GM10248 (cell line): ENCODE measurements around the gene TMPRSS11E.
"Not testable (repeated sequence)": the region's sequence is repeated elsewhere in the genome, so short reads cannot be mapped to it uniquely, and the experiment has no call there.

Source experiments
- CTCF ChIA-PET: fragments of 300-600 bp; sonication (Branson Sonifier 250); formaldehyde crosslinking; extraction: SDS; loops from one replicate; lab custom pipeline; 2021; ENCODE audit warnings: antibody characterized with exemption; lab: Yijun Ruan, JAX
- POLR2A ChIA-PET: fragments of 350-650 bp; sonication (Branson Sonifier 250); formaldehyde crosslinking; extraction: SDS; loops from one replicate; lab custom pipeline; 2020; ENCODE audit warnings: antibody characterized with exemption; lab: Yijun Ruan, JAX
- DNase-seq: peaks from one replicate; pipeline ENCODE4 v3.0.0; 2012; ENCODE audit errors: extremely low spot score
- TF ChIP-seq, protein P1 (sequence below): IDR thresholded peaks from 2 replicates; pipeline ENCODE4 v1.5.1; 2012; ENCODE audit warnings: mild to moderate bottlenecking, low read depth; ENCODE audit errors: extremely low read depth, missing control alignments, control extremely low read depth

TMPRSS11E gene

DNA sequence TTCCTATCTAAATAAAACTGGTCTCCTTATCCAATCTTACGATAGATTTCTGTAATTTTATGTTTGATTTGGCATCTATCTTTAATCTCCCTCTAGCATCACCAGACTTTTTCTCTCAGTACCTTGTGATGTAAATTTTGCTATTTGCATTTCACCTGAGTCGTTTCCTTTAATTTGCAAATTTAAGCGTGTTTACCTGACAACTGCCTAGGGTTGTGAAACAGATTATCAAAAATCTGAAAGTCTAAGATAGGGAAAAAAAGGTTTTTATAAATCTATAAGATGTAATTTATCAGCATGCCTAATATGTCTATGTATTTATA lies 39.4 kb upstream of the TMPRSS11E start:
- CTCF ChIA-PET: interaction anchor here (1.0 to 1.9 kb wide), 2 partner anchors 9 to 32 kb away, joined by 3 to 5 read pairs; no protein-coding TSS in a partner anchor
- POLR2A ChIA-PET: no interaction called here
- TF ChIP-seq, protein P1, sequence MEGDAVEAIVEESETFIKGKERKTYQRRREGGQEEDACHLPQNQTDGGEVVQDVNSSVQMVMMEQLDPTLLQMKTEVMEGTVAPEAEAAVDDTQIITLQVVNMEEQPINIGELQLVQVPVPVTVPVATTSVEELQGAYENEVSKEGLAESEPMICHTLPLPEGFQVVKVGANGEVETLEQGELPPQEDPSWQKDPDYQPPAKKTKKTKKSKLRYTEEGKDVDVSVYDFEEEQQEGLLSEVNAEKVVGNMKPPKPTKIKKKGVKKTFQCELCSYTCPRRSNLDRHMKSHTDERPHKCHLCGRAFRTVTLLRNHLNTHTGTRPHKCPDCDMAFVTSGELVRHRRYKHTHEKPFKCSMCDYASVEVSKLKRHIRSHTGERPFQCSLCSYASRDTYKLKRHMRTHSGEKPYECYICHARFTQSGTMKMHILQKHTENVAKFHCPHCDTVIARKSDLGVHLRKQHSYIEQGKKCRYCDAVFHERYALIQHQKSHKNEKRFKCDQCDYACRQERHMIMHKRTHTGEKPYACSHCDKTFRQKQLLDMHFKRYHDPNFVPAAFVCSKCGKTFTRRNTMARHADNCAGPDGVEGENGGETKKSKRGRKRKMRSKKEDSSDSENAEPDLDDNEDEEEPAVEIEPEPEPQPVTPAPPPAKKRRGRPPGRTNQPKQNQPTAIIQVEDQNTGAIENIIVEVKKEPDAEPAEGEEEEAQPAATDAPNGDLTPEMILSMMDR: no peak
- no peak for DNase-seq

GRCh38 chr4:68410149-68410548 lies 37.1 kb upstream of the TMPRSS11E start:
- TF ChIP-seq, protein P1: no peak
- POLR2A ChIA-PET: no interaction called here
- DNase-seq: no peak
- CTCF ChIA-PET: interaction anchor here (0.9 kb wide), 1 partner anchor 139 kb away, joined by 3 read pairs; no protein-coding TSS in a partner anchor

DNA sequence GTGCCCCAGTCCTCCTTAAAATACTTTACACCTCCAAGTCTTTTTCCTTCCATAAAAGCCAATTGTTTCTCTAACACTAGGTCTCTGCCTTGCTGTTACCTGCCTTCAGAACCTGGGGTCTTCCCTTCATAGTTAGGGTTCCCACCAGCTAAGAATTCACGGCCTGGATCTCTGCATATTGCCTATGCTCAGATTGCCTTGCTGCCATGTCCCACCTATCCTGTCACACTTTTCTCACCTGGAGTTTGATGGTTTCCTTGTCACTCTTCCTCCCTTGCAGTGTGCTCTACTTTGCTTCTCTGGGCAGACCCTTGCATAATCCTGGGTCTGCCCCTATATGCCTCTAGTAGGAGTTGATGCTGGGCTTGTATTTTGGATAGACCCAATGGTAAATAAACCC lies 36.6 kb upstream of the TMPRSS11E start:
- POLR2A ChIA-PET: no interaction called here
- CTCF ChIA-PET: interaction anchor here (0.9 kb wide), 1 partner anchor 139 kb away, joined by 3 read pairs; no protein-coding TSS in a partner anchor

DNA sequence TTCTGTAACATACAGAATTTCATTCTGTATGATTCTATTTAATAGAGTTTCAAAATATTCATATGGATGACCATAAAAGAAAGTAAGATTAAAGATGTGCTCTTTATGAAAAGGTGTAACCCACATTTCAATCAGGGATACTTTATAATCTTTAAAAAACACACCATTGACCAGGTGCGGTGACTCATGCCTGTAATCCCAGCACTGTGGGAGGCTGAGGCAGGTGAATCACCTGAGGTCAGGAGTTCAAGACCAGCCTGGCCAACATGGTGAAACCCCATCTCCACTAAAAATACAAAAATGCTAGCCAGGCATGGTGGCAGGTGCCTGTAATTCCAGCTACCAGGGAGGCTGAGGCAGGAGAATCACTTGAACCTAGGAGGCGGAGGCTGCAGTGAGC lies 35.2 kb upstream of the TMPRSS11E start:
- DNase-seq, POLR2A ChIA-PET, CTCF ChIA-PET: not testable (repeated sequence)

More for the DNA sequence above, 36.6 kb upstream of the TMPRSS11E start:
- no peak for DNase-seq
- TF ChIP-seq, protein P1: no peak

- ChIA-PET POLR2A (no interaction called here), CTCF (no interaction called here)
- TF ChIP-seq, protein P1: no peak
- DNase-seq: no peak
Measured at GRCh38 chr4:68416591-68416990, 30.7 kb upstream of the TMPRSS11E start.

GRCh38 chr4:68426516-68426915 lies 20.7 kb upstream of the TMPRSS11E start:
- TF ChIP-seq, protein P1: no peak
- CTCF ChIA-PET: no interaction called here
- no peak for DNase-seq
- POLR2A ChIA-PET: no interaction called here

GRCh38 chr4:68430337-68430736 lies 16.9 kb upstream of the TMPRSS11E start:
- DNase-seq: no peak
- TF ChIP-seq, protein P1: no peak
- CTCF ChIA-PET: interaction anchor here (1.2 kb wide), 1 partner anchor 23 kb away, joined by 3 read pairs; no protein-coding TSS in a partner anchor
- POLR2A ChIA-PET: no interaction called here
